ENCODE measurements around the gene GLRX2. TPM values are rescaled to one million over a fixed set of nuclear protein-coding genes. Genes with fewer than 3 reads are reported as not detected.
A peak's percentile ranks its signal among the peaks of the same experiment; 100 is the strongest.

GLRX2 gene
- total RNA-seq, 1 experiment from 2014 or later, result 40.1 TPM

GRCh38 chr1:193059282-193060114 lies 45.7 kb downstream of the GLRX2 start, which contains the start of the genes RO60 and UCHL5:
Gene RO60 (plus strand): TSS chr1:193059612. CDS start chr1:193069055, 9,443 bp downstream.
Gene UCHL5 (minus strand): TSS chr1:193059360. CDS start chr1:193059260, 100 bp downstream.
- peak within 1 kb of the TSS; percentile 93 for H3K27ac ChIP-seq (ENCODE audit: low read length)
- no TSS peak for BruUV-seq (replicated peaks)
- no peak for TF ChIP-seq CTCF (IDR thresholded peaks at IDR 0.05)
- TF ChIP-seq TCF7L2 (IDR thresholded peaks at IDR 0.05; ENCODE audit: low read depth, low read length), result peak; percentile 83
- peak; percentile 91 for TF ChIP-seq POLR2AphosphoS5 (IDR thresholded peaks at IDR 0.05; ENCODE audit: low read depth, low read length)
- peak in 1 of 2 experiments; percentile 64; a peak in 1 of 4 replicates for TF ChIP-seq REST (IDR thresholded peaks at IDR 0.05; ENCODE audit: insufficient read depth in 1 of 2, low read depth in 2 of 2, low read length in 1 of 2)
- TF ChIP-seq SIN3A (IDR thresholded peaks at IDR 0.05; ENCODE audit: borderline replicate concordance, insufficient read depth, low read depth, low read length), result peak; percentile 94; the same call in 1 of the 2 replicates

GRCh38 chr1:193058529-193059281 lies 46.5 kb downstream of the GLRX2 start:
- DNase-seq (ENCODE audit: low read depth, low spot score), result no peak
- CTCF ChIA-PET, result no interaction called here

More at GRCh38 chr1:193059282-193060114, 45.7 kb downstream of the GLRX2 start, which contains the start of the genes RO60 and UCHL5:
- Histone ChIP-seq H3K4me3 (ENCODE audit: low read depth in 2 of 2, low read length in 2 of 2) (peak within 1 kb of the TSS; percentile 95), H3K9me3 (ENCODE audit: control insufficient read depth, insufficient read depth, low read depth, low read length) (no peaks in the 10 kb centered on the region), H3K36me3 (ENCODE audit: control insufficient read depth, insufficient read depth, low read length) (peaks cover 22% of the 10 kb centered on the region), H3K4me1 (ENCODE audit: control insufficient read depth, insufficient read depth, low read length) (peaks cover 19% of the 10 kb centered on the region), H3K27me3 (ENCODE audit: control insufficient read depth, insufficient read depth, low read length) (no peaks in the 10 kb centered on the region)
- ATAC-seq, result peak; percentile 97
- POLR2A ChIA-PET, result interaction anchor here (0.8 kb wide), 1 partner anchor 11 kb away, joined by 3 read pairs; no protein-coding TSS in a partner anchor
- intact Hi-C loops (cut with micrococcal nuclease; ENCODE audit: unreplicated experiment) (no loop called here), in situ Hi-C loops (cut with HindIII; ENCODE audit: low pct_unique_long_range_greater_than_20kb, low sequenced_read_pairs) (no loop called here)
- DNase-seq (ENCODE audit: low read depth, low spot score), result peak; percentile 91
- CTCF ChIA-PET, result no interaction called here

More at GRCh38 chr1:193058529-193059281, 46.5 kb downstream of the GLRX2 start:
- Histone ChIP-seq H3K4me3 (ENCODE audit: low read depth in 2 of 2, low read length in 2 of 2) (peak overlapping the region; percentile 95), H3K36me3 (ENCODE audit: control insufficient read depth, insufficient read depth, low read length) (peaks cover 22% of the 10 kb centered on the region), H3K9me3 (ENCODE audit: control insufficient read depth, insufficient read depth, low read depth, low read length) (no peaks in the 10 kb centered on the region), H3K4me1 (ENCODE audit: control insufficient read depth, insufficient read depth, low read length) (peaks cover 19% of the 10 kb centered on the region), H3K27ac (ENCODE audit: low read length) (peak overlapping the region; percentile 93), H3K27me3 (ENCODE audit: control insufficient read depth, insufficient read depth, low read length) (no peaks in the 10 kb centered on the region)
- POLR2A ChIA-PET, result interaction anchor here (0.8 kb wide), 1 partner anchor 12 kb away, joined by 3 read pairs; no protein-coding TSS in a partner anchor
- no TSS peak for BruUV-seq (replicated peaks)
- TF ChIP-seq CTCF (IDR thresholded peaks at IDR 0.05) (no peak), POLR2AphosphoS5 (IDR thresholded peaks at IDR 0.05; ENCODE audit: low read depth, low read length) (no peak), SIN3A (IDR thresholded peaks at IDR 0.05; ENCODE audit: borderline replicate concordance, insufficient read depth, low read depth, low read length) (no peak), REST (IDR thresholded peaks at IDR 0.05; ENCODE audit: insufficient read depth in 1 of 2, low read depth in 2 of 2, low read length in 1 of 2) (no peak), TCF7L2 (IDR thresholded peaks at IDR 0.05; ENCODE audit: low read depth, low read length) (no peak)
- intact Hi-C loops (cut with micrococcal nuclease; ENCODE audit: unreplicated experiment) (no loop called here), in situ Hi-C loops (cut with HindIII; ENCODE audit: low pct_unique_long_range_greater_than_20kb, low sequenced_read_pairs) (no loop called here)
- peak; percentile 47 for ATAC-seq
